GM18499 (cell line): ENCODE measurements around the gene CD46.

Experiments used
- ATAC-seq: cut with Tn5 transposase; IDR thresholded peaks from one replicate; pipeline ENCODE4 v1.9.1; 2021; ENCODE audit warnings: moderate number of reproducible peaks; ENCODE audit not compliant: insufficient read depth, unreplicated experiment

The CD46 gene

GRCh38 chr1:207793327-207793726, 41.5 kb downstream of the CD46 start:
- ATAC-seq: no peak

- ATAC-seq: no peak
Observed at GRCh38 chr1:207794861-207795260, 43.0 kb downstream of the CD46 start.

DNA sequence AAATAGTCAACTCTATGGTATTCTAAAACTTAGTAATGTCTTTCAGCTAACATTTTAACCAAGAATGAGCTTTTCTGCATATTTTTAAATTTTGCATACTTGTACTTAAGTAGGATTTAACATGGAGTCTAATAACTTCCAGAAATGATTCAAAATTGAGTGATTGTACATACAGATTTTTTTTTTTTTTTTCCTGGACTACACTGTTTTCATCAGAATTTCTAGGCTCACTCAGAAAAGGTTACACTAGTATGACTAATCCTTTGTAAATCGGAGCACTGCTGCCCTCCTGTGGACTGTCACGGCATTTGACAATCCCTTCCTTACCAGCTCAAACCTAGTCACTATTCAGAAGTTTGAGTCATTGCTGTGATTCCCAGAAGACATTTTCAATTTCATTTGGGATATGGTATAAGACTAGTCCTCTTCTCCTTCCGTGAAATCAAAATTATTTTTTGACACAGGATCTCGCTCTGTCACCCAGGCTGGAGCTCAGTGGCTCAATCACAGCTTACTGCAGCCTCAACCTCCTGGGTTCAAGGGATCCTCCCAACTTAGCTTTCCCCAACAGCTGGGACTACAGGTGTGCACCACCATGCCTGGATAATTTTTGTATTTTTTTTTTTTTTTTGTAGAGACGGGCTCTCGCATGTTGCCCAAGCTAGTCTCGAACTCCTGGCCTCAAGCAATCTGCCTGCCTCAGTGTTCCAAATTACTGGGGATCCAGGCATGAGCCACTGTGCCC, 45.5 kb downstream of the CD46 start:
- no peak for ATAC-seq

- ATAC-seq: no peak
Observed at GRCh38 chr1:207798847-207799246, 47.0 kb downstream of the CD46 start.

- no peak for ATAC-seq
Observed at GRCh38 chr1:207799989-207800648, 48.3 kb downstream of the CD46 start.

DNA sequence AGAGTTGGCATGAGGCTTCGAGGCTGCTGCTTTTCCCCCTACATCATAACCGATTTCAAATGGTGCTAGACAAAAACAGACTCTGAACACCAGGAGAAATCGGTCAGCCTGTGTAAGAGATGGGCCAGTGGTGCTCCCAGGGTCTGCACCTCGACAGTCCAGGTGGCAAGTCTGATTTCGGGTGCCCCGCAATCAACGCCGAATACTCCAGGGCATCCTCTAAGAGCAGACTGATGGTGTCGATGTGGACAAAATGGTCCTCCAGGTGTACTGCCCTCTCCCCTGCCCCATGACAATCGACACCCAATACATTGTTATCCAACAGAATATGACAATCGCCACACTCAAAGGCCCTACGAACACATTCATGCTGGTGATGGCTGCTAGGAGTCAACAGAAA, 50.0 kb downstream of the CD46 start:
- no peak for ATAC-seq

DNA sequence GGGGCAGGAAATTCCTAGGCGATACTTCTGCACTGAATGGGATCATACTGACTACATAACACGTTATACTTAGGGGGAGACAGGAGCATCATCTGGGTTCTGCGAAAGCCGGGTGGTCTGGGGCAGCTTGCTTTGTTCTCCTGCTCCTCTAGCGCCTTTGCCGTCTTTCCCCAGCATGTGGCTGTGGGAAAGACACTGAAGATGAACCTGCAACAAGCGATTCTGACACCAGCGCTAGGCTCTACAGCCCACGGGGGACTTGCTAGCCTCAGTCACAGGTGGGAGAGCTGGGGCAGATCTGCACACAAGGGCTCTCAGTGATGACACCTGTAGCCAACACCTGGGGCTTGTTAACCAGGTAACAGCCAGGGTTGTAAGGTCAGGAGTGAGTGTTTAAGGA, 51.8 kb downstream of the CD46 start:
- ATAC-seq: no peak

DNA sequence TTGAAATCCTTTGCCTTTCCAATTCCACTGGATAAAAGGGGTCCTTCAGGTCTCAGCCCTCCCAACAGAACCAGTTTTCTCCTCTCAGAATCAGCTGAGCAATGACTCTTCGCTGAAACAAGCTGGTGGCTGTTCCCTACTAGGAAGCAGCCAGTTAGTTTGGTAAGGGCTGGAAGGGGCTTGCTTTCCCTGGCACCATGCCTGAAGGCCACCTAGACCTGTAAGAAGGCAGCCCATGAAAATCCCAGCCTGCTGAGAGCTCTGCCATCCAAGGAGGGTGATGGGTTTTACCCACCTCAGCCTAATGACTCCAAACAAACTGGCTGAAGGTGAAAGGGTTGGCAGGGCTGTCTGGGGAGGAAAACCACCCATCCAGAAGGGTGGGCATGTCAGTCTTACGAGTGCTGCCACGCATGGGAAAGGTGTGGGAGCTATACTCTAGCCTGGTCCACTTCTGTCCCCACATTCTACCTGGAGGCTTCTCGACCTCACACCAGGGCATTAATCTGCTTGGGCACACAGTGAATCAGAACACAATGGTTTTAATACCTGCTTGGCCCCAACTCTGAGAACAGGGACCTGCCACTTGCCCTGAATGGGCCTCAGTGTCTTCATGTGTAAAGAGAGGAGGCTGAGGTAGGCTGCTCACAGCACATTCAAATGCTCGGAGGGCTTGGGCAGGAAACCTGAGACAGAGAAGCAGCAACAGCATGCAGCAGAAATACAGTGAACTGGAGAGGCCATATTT, 53.0 kb downstream of the CD46 start:
- no peak for ATAC-seq

DNA sequence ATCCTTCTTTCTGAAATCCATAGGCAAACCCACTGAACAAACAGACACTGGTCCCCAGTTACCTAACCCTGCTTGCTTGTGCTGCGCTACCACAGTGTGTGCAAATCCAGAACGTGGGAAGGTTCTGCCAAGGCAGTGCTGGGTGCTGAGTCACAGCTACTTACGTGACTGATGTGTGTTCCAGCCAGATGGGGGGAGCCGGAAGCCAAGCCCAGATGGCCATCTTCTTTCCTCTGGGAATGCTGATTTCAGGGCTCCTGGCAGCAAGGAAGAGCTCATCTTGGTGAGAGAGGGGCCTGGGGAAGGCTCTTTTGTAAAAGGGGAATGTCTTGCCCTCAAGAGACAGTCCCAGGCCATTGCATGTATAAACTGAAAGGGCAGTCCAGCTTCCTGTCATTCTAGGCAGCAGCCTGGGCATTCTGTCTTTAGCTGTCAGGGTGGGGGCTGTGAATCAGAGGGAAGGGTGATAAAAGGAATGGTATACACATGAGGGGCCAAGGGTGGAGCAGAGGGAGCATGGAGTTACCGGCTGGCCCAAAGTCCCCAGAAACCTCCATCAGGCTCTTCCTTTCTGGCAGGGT, 54.1 kb downstream of the CD46 start:
- ATAC-seq: no peak

DNA sequence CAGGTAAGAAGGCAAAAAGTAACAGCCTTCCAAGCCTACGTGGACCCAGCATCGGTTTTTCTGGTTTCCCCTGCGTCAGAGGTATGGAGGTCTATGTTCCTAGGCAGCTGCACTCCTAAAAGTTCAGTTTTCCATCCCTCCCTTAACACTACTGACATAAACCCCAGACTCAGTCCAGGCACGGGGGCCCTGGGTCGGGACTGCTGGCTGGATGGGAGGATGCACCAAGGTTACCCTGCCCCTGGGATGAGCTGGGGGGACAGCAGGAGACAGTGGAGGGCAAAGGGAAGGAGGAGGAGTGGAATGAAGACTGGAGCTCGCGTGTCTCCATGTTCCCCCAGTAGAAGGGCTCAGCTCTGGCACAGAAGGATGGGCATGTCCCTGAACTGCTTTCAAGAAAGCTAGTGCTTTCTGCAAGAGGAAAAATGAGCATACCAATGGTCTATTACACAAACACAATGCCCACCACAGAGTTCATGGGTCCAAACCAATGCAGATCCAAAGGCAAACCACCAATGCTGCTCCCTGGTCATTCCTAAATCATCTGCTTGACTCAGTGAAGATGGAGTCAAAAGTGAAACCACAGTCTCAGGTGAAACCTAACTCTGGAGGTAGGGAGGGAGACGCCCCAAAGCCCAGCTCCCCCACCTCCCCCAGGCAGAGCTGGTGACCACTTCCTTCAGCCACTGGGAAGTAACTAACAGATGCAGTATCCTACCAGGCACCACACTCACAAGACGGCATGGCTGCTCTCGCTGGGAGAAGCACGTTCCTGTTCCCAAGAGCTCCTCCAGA, 54.9 kb downstream of the CD46 start:
- no peak for ATAC-seq

DNA sequence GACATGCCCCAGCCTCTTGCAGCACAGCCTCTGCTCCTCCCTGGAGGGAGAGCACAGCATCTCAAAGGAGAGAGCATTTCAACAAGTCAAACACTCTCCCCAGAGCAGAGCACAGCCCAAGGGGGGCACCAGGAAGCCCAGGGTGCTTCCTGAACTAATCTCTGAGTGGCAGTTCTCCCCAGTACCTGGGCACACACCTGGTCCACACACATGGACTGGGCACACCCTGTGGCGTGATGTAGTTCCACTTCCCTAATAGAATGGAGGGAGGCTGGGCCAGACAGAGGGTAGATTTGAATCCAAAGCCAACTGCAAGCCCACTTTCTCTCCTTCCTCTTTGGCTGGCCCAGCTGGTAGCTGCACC, 55.5 kb downstream of the CD46 start:
- ATAC-seq: no peak

- no peak for ATAC-seq
Observed at GRCh38 chr1:207807690-207808321, 56.0 kb downstream of the CD46 start.

GRCh38 chr1:207808322-207808705, 56.5 kb downstream of the CD46 start:
- ATAC-seq: no peak

GRCh38 chr1:207808911-207809555, 57.2 kb downstream of the CD46 start:
- no peak for ATAC-seq

DNA sequence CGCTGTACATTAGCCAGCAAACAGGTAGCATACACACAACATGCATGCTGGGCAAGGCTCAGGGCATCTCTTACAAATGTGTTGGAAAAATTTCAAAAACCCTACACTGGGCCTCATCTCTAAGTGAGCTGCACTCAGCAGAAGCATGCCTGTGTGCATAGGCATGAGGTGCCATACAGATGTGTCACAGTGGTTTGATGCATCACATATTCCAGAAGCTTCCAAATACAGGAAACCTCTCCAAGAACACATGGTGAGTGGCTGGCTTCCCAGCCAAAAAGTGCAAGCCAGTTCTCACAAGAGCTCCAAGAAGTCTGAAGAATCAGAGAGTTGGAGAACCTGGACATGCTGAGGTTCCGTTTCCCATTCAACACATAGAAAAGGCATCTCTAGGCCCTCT, 58.3 kb downstream of the CD46 start:
- no peak for ATAC-seq

DNA sequence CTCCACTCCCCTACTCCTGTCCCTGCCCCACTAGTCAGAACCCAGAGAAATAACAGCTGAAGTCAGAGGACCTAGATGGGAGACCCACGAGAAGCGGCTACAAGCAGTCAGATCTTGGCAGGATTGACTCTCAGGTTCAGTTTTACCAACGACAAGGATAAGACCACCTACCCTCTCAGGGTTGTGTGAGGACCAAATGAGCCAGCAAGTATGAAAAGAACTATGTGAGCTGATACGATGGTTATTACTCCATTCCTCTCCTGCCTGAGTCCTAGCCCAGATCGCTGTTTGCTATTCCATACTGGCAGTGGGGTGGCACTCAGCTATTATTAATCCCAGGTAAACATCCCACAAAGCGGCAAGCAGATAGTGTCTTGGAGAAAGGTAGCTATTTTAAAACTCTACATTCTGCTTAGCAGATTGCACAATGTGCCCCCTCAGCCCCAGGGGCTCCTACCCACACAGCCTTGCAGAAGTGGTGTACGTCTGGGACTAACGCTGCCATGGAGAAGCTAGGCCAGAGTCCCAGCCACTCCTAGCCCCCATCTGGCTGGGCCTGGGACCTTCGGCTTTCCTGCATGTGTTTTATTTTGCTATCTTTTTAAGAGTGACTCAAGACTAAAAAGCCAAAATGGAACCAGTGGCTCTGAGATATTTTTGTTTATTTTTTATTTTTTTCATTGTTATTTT, 58.9 kb downstream of the CD46 start:
- no peak for ATAC-seq

GRCh38 chr1:207811319-207811718, 59.5 kb downstream of the CD46 start:
- no peak for ATAC-seq

GRCh38 chr1:207811920-207812720, 60.3 kb downstream of the CD46 start:
- ATAC-seq: no peak
